HUES6 (cell line): ENCODE measurements around the gene DDX25.

Experiments
- H3K27ac ChIP-seq: 2 replicates; pipeline ENCODE4 v1.7.0; 2013; ENCODE audit warnings: low read depth, mild to moderate bottlenecking, low read length, inconsistent platforms
- H3K27me3 ChIP-seq: 2 replicates; pipeline ENCODE4 v1.6.1; 2013; ENCODE audit warnings: low read length; ENCODE audit not compliant: control insufficient read depth, insufficient read depth
- H3K36me3 ChIP-seq: 2 replicates; pipeline ENCODE4 v1.6.1; 2013; ENCODE audit warnings: low read length; ENCODE audit not compliant: control insufficient read depth, insufficient read depth
- H3K4me1 ChIP-seq: 2 replicates; pipeline ENCODE4 v1.6.1; 2013; ENCODE audit warnings: low read length; ENCODE audit not compliant: control insufficient read depth, insufficient read depth
- H3K4me3 ChIP-seq: 2 replicates; pipeline ENCODE4 v1.5.1; 2013; ENCODE audit warnings: low read depth, low read length
- H3K9ac ChIP-seq: one replicate; pipeline ENCODE4 v1.6.1; 2013; ENCODE audit warnings: mild to moderate bottlenecking, low read length
- H3K9me3 ChIP-seq: 2 replicates; pipeline ENCODE4 v1.6.1; 2013; ENCODE audit warnings: low read depth, low read length; ENCODE audit not compliant: control insufficient read depth, insufficient read depth

DDX25 gene

GRCh38 chr11:125960771-125961170, 56.5 kb downstream of the DDX25 start:
- Histone ChIP-seq H3K9me3 (no peaks in the 10 kb centered on the region), H3K4me3 (no peak overlapping the region), H3K27me3 (no peaks in the 10 kb centered on the region), H3K27ac (no peak overlapping the region), H3K4me1 (no peaks in the 10 kb centered on the region), H3K9ac (no peak overlapping the region), H3K36me3 (peaks cover 17% of the 10 kb centered on the region)

DNA sequence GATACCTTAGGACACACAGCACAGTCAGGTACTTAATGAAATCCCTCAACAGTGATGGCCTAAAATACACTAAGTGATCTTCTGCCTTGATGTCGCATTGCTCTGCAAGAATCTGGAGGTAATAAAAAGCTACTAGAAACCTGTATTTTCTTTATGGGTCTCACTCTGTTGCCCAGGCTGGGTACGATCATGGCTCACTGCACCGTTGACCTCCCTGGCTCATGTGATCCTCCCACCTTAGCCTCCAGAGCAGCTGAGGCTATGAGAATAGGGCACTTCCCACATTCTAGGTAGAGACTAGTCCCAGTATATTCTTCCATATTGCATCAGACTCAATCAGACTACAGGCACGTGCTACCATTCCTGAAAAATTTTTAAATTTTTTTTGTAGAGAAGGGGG, 63.2 kb downstream of the DDX25 start:
- H3K9me3 ChIP-seq: no peaks in the 10 kb centered on the region
- H3K9ac ChIP-seq: no peak overlapping the region
- H3K4me1 ChIP-seq: no peaks in the 10 kb centered on the region
- H3K4me3 ChIP-seq: no peak overlapping the region
- no peak overlapping the region for H3K27ac ChIP-seq
- H3K36me3 ChIP-seq: peaks cover 8% of the 10 kb centered on the region; the same call in 1 of the 2 replicates
- no peaks in the 10 kb centered on the region for H3K27me3 ChIP-seq

DNA sequence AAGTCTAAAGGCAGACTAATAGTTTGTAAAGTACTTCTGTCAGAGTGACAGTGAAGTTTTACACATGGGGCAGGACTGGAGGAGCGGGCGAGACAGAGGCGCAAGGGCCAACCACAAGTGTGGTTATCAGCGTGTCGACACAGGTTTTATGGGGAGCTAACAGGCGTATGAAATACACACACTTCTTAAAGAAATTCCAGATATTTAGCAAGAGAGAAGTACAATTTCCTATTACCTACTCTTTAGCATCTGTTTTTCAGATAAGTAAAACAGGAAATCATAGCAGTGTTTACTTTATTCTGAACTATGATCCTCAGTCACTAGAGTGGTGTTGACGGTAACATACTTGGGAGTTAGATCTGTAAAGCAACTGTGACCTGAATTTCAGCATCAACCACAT, 64.0 kb downstream of the DDX25 start:
- H3K4me3 ChIP-seq: no peak overlapping the region
- peaks cover 8% of the 10 kb centered on the region; the same call in 1 of the 2 replicates for H3K36me3 ChIP-seq
- H3K27ac ChIP-seq: no peak overlapping the region
- H3K9me3 ChIP-seq: no peaks in the 10 kb centered on the region
- no peak overlapping the region for H3K9ac ChIP-seq
- no peaks in the 10 kb centered on the region for H3K27me3 ChIP-seq
- no peaks in the 10 kb centered on the region for H3K4me1 ChIP-seq

GRCh38 chr11:125971618-125972017, 67.3 kb downstream of the DDX25 start:
- Histone ChIP-seq H3K4me1 (no peaks in the 10 kb centered on the region), H3K27ac (no peak overlapping the region), H3K4me3 (no peak overlapping the region), H3K27me3 (no peaks in the 10 kb centered on the region), H3K9me3 (no peaks in the 10 kb centered on the region), H3K36me3 (0 out of 2 replicates have a peak, but pooled peaks cover 4% of the 10 kb centered on the region), H3K9ac (no peak overlapping the region)

DNA sequence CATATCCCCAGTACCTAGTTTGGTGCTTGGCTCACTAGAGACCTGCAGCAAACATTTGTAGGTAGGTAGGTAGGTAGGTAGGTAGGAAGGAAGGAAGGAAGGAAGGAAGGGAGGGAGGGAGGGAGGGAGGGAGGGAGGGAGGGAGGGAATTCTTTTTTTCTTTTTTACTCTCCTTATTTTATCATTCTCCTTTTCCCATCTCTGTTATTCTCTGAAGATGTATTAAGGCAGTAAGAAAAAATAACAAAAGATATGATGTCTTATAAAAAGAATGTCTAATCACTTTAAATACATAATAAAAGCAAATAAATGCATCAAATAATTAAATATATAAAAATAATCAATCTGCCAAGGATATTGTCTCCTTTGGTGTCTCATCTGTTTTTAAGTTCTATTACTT, 70.0 kb downstream of the DDX25 start:
- Histone ChIP-seq H3K4me1 (no peaks in the 10 kb centered on the region), H3K27ac (no peak overlapping the region), H3K4me3 (no peak overlapping the region), H3K9ac (no peak overlapping the region), H3K9me3 (no peaks in the 10 kb centered on the region), H3K36me3 (0 out of 2 replicates have a peak, but pooled peaks cover 6% of the 10 kb centered on the region), H3K27me3 (no peaks in the 10 kb centered on the region)

DNA sequence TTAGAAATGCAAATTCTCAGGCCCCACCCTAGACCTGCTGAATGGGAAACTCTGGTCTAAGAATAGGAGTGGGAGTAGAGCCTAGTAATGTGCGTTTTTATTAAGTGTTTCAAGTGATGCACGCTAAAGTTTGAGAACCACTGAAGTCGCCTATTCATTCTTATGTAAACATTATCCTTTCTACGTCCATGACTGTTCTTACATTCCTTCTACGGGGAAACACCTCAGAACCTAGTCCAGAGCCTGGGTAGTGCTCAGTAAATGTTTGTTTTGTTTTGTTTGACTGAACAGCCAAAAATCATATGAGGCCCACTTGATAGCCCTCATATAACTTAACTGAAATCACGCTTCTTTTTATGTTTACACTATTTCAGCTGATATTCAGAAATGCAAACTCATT, 71.3 kb downstream of the DDX25 start:
- H3K4me3 ChIP-seq: no peak overlapping the region
- H3K9ac ChIP-seq: no peak overlapping the region
- no peaks in the 10 kb centered on the region for H3K27me3 ChIP-seq
- peak overlapping the region; percentile 35; the same call in 1 of the 2 replicates for H3K27ac ChIP-seq
- H3K4me1 ChIP-seq: peaks cover 8% of the 10 kb centered on the region
- H3K9me3 ChIP-seq: no peaks in the 10 kb centered on the region
- 0 out of 2 replicates have a peak, but pooled peaks cover 4% of the 10 kb centered on the region for H3K36me3 ChIP-seq

GRCh38 chr11:125976156-125976555, 71.8 kb downstream of the DDX25 start:
- no peaks in the 10 kb centered on the region for H3K27me3 ChIP-seq
- no peak overlapping the region for H3K4me3 ChIP-seq
- 0 out of 2 replicates have a peak, but pooled peaks cover 7% of the 10 kb centered on the region for H3K36me3 ChIP-seq
- H3K9ac ChIP-seq: no peak overlapping the region
- no peaks in the 10 kb centered on the region for H3K9me3 ChIP-seq
- H3K4me1 ChIP-seq: peaks cover 11% of the 10 kb centered on the region
- H3K27ac ChIP-seq: no peak overlapping the region

DNA sequence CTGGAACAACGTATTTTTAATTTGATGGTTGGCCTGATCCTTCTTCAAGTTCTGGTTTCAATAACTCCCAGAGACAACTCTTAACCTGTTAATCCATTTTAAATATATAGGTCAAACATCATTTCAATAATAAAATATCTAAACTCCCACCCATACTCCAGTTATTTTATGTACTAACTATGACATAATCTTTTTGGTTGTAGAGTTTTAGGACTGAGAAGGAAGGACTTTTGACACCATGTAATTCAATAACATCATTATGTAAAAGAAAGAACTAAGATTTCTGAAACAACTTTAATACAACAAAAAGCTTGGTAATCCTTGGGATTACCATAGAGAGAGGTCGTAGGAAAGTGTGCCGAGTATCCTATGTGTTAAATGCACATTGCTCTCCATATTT, 73.0 kb downstream of the DDX25 start:
- no peak overlapping the region for H3K4me3 ChIP-seq
- H3K36me3 ChIP-seq: 0 out of 2 replicates have a peak, but pooled peaks cover 7% of the 10 kb centered on the region
- no peak overlapping the region for H3K9ac ChIP-seq
- H3K27ac ChIP-seq: no peak overlapping the region
- H3K27me3 ChIP-seq: no peaks in the 10 kb centered on the region
- H3K9me3 ChIP-seq: no peaks in the 10 kb centered on the region
- peaks cover 11% of the 10 kb centered on the region for H3K4me1 ChIP-seq

DNA sequence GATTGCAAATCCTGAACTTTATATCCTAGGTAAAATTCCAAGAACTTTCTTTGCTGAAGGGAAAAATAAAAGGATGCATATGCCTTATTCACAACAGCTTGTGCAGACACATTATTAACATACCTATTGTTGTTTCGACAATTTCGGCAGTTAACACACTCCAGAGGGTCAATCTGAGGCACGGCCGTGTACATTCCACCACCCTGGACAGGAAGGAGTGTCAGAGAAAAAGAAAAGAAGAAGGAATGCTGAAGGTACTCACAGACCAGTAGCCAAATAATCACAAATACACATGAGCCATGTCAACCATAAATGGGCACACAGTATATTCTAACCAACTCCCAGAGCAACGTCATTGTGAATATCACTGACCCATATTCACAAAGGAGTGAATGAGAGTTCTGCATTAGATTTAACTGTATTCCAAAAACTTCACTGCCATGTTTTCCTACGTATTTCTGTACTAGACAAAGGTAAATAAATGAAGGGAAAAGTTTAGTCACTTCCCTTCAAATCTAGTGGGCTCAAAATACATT, 73.9 kb downstream of the DDX25 start:
- no peak overlapping the region for H3K4me3 ChIP-seq
- H3K27ac ChIP-seq: no peak overlapping the region
- no peak overlapping the region for H3K9ac ChIP-seq
- H3K27me3 ChIP-seq: no peaks in the 10 kb centered on the region
- peaks cover 15% of the 10 kb centered on the region for H3K36me3 ChIP-seq
- peaks cover 11% of the 10 kb centered on the region for H3K4me1 ChIP-seq
- H3K9me3 ChIP-seq: no peaks in the 10 kb centered on the region
